T-helper 2 cell (primary cell): ENCODE results near the gene SERPINA5.

Experiments
- DNase-seq, 5 experiments: peaks; one replicate each; pipeline versions ENCODE4 v3.0.0 to v3.0.0-alpha.2; 2012 to 2022

SERPINA5 gene

DNA sequence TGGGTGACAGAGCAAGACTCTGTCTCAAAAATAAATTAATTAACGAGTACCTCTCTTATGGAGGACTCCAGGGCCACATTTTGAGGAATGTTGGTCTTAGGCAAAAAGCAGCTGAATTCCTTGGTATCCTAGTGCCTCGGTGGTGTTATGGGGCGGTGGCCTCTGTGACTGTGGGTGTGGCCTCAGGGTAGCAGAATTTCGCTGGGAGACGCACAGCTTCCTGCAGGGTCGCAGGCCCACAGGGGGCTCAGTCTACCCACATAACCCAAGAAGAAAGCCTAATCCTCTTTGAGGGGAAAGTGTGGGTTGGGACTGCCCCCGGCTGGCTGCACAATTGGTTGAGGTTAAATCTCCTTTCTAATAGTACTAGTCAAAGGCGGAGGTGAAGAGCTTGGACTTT, 31.2 kb upstream of the SERPINA5 start:
- no peak for DNase-seq

DNA sequence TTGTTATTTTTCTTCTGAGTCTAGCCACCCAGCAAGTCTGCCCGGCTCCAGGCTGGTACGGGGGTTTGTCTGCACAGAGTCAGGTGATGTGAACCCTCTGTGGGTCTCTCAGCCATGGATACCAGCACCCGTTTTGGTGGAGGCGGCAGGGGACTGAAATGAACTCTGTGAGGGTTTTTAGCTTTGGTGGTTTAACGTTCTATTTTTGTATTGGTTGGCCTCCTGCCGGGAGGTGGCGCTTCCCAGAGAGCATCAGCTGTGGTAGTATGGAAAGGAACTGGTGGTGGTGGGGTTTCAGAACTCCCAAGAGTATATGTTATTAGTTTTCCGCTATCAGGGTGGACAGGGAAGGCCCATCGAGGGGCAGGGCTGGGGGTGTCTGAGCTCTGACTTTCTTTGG, 25.2 kb upstream of the SERPINA5 start:
- no peak for DNase-seq

DNA sequence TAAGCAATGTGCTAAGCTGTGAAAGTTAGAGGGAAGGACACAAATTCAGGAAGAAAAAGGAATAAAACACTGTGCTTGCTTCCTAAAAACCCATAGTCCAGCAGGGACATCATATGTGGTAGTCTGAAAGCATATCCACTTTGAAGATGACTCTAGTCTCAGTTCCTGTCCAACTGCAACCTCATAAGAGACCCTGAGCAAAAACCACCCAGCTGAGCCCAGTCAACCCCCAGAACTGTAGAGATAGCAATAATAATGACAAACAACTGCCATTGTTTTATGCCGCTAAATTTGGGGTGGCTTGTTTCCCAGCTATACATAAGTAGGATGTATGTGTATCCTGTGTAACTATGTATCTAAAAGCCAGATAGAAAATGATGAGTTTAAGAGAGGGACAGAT, 23.9 kb upstream of the SERPINA5 start:
- DNase-seq = no peak

DNA sequence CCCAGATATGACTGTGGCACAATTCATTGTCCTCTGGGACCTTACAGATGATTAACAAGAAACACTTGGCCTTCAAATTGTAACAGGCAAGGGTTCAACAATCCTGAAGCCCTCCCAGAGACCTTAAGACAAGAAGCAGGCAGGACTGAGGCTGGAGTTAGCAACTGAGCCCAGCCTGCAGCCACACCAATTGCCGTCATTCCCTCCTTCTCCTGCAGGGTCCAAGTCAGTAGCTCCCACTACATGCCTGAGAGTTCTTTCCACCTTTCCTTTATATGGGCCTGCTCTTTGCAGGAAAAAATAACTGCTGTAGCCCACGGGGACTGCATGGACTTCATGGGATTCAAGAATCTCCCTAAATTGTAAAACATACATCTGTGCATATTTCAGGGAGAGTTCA, 22.4 kb upstream of the SERPINA5 start:
- no peak for DNase-seq

DNA sequence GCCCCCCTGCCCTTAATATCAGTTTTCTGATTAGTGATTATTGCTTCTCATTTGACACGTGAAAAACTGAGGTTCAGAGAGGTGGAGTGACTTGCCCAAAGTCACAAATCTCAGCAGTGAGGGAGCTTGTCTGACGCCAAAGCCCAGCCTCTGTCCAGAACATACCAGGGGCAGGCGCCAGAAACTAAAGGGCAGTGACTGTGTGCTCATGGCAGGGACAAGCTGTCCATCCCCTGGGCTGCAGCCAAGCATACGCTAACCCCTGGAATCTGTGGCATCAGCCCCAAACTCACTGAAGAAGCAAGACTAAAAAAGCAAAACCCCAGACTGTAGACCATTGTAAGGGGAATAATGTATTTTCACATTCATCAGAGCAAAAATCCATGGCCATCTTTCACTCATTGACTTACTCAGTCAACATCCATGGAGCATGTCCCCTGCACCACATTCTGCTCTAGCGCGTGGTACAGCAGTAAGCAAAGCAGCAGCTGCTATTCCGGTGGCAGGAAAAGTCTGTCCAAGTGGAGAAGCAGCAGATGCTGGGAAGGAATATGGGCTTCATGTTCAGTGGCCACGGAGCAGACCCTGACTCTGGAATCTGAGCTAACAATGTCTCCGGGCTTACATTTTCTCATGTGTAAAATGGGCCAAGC, 21.5 kb upstream of the SERPINA5 start:
- no peak for DNase-seq

DNA sequence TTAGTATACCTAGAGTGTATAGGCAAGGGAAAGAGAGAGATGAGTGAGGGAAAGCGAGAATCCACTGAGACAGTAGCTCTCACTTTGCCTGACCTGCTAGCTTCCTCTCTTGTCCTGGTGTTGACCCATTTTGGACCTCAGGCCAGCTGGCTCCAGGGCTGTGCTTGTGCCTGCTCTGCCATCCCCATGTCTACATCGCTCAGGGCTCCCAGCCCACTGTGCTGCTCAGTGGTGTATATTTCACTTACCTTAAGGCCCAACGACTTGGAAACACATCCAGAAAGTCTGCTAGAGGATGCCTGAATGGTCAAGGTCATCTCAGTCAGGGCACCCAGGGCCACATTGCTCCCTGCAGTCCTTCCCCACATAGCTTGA, 20.9 kb upstream of the SERPINA5 start:
- DNase-seq = no peak

DNA sequence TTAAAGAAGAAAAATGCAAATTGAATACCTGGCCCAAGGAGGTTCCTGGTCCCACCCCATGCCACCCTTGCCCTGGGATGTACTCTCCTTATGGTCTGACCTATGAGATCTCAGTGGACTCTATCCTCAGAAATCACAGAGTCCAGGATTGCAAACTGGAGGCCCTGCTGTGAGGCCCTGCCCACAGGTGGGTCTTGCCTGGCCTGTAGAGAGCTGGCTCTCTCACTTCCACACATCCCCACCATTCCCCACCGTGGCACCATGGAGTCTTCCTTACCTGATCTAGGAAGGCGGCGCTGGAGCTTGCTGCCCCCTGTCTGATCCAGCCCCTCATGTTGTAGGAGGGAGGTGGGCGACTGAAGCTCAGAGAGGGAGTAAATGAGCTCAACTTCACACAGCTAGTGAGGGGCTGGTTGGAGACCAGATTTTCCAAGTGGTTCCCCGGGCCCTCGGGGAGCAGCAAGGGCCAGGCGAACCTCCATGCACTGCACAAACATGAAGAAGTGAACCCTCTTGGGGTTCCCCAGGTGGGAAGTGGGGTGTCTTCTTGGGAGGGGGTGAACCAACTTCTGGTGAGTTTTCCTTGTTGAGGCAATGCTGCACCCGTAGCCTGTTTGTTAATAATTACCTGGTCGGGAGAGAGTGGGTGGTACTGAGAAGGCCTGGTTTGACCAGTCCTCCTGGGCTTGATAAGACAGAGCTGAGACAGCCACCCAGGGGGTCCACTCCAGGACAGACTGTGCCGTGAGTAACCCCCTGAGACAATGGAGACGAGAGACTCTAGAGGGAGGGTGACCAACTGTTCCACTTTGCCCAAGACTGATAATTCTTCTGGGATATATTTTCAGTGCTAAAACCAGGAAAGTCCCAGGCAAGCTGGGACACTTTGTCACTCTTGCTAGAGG, 20.2 kb upstream of the SERPINA5 start, which contains the start of gene SERPINA4:
Gene SERPINA4 (plus strand): TSS at position 692 of the 905 bp plus-strand sequence. CDS start 2,041 bp downstream, outside the sequence.
- DNase-seq = no peak

DNA sequence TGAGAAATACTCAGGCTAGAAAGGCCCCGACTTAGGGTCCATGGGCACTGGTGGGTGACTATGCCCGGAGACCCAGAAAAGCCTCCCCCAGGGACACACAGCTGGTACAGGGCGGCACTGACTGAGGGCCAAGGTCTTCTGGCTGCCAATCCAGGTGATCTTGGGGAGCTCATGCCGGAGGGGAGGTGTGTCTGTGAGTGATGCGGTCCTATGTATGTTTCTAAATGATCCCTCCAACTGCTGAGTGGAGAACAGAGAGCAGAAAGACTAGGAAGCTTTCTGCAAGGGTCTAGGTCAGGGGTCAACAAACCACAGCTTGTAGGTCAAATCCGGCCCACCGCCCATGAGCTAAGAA, 19.6 kb upstream of the SERPINA5 start:
- DNase-seq = no peak

DNA sequence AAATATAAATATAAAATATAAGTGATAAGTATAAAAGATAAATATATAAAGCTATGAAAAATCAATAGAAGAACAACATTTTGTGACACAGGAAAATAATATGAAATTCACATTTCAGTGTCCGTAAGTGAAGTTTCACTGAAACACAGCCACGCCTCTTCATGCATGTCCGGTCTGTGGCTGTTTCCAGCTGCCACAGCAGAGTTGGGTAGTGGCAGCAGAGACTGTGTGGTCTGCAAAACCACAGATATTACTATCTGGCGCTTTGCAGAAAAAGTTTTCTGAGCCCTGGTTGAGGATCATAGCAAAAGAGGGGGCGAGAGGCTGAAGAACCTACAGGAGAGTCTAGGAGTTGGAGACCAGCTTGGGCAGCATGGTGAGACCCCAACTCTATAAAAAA, 19.2 kb upstream of the SERPINA5 start:
- no peak for DNase-seq

DNA sequence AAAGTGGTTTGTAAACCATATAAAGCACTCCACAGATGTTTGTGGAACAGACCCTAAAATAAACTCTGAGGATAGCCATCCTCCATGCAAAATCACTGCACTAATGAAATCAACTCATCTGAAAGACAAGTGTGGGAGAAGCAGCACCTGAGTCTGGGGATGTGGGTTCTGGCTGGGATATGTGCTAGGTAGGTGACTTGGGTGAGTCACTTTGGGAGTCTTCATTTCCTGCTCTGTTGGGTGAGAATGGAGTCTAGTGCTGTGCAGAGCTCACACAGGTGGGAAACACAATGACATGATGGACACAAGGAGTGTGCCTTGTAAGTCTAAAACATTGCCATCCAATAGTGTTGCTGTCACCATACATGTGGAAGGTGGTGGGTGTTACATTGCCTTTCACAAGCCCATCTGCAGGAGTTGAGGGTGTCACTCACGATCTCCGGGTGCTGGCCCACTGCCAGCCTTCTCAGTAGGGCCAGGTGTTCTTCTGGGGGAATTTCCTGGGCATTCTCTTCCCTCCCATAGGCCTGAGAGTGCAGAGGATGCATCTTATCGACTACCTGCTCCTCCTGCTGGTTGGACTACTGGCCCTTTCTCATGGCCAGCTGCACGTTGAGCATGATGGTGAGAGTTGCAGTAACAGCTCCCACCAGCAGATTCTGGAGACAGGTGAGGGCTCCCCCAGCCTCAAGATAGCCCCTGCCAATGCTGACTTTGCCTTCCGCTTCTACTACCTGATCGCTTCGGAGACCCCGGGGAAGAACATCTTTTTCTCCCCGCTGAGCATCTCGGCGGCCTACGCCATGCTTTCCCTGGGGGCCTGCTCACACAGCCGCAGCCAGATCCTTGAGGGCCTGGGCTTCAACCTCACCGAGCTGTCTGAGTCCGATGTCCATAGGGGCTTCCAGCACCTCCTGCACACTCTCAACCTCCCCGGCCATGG, 18.0 kb upstream of the SERPINA5 start:
- no peak for DNase-seq

DNA sequence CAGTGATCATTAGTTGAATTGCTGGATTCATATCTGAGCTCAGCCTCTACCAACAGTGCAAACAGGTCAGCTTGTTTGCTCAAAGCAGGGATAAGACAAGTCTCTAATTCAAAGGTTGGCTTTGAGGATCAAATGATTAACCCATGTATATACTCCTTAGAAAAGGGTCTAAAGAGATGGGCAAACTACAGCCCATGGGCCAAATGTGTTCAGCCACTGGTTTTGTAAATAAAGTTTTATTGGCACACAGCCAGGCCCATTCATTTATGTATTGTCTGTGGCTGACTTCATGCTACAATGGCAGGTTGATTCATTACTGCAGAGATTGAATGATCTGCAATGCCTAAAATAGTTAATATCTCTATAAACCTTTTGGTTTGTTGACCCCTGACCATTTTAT, 16.8 kb upstream of the SERPINA5 start:
- DNase-seq = no peak

DNA sequence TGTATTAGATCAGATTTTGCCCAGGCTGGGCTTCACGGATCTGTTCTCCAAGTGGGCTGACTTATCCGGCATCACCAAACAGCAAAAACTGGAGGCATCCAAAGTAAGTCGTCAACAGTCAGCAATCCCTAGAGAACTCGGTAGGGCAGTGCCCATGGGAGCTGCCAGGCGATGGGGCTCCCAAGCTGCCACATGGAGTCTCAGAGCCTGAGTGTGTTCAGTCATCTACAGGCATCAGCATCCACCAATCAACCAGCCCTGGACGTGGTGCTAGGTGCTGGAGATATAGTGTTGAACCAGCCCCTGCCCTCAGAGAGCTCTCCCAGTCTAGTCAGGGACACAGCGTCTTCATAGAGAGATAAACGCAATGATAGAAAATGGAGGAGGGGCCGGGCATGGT, 13.0 kb upstream of the SERPINA5 start:
- no peak for DNase-seq

DNA sequence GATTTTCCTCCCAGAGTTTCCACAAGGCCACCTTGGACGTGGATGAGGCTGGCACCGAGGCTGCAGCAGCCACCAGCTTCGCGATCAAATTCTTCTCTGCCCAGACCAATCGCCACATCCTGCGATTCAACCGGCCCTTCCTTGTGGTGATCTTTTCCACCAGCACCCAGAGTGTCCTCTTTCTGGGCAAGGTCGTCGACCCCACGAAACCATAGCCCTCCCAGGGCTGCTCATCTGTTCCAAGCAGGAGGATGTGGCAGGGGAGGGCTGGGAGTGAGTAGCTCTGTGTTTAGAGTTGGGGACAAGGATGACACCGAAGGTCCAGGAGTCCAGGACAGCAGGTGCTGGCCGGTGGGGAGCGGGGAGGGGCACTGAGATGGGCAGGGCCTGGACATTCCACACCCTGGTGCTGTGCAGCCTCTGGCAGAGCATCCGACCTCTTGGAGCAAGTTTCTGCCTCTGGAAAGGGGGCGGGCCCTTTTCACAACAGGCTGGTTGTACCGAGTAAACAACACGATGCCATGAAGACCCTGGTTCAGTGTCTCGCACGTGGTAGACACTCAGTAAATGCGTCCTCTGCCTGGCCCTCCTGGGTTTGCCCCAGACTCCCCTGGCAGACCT, 11.7 kb upstream of the SERPINA5 start:
- DNase-seq = no peak

DNA sequence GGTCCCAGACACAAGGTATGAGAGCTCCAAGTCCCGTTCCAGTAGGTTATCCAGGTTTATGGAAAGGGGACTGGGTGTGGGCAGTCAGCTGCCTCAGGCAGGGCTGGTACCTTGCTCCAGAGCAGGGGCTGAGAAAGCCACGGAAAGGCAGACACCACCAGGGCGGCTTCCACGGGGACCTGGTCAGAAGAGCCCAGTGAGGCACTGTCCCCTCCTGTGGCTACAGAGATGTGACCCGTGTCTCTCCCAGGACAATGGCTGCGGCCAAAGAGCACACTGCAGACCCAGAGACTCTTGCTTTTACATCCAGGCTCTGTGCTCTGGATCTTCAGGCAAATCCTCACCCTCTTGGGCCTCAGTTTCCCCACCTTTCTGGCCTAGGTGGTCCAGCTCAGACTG, 11.2 kb upstream of the SERPINA5 start:
- no peak for DNase-seq

DNA sequence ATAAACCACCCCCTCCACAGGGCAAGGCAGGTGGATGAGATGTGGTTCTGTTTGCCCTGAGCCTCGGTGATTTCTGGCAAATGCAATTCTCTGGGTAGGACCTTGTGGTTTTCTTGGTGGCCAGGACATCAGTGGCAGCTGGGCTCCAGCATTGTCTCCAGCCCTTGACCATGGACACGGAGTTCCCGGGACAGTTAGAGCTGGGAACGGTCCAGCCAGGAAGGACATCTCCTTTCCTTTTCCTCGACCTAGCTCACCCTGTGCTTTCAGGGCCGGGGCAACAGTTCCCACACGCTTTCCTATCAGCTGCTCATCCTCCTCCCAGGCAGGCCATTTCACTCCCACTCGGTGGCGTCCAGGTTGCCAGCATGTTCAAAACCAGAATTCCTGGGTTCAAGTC, 10.8 kb upstream of the SERPINA5 start:
- DNase-seq = no peak

DNA sequence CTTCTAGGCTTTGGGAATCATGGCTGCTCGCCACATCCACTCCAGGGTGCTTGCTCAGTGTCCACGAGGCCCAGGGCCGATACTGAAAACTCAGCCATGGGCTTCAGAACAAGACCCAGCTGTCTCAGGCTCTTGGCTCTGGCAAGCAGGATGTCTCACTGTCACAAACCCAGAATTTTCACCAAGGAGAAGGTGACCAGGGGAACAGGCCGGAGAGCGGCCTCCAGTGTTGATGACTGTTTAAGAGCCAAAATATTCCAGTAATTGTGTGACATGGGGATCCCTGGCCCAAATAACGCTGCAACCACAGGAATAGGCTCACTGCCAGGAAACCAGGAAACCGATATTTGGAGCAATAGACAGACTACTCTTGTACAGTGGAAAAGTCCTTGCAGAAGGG, 9.8 kb upstream of the SERPINA5 start:
- no peak for DNase-seq

DNA sequence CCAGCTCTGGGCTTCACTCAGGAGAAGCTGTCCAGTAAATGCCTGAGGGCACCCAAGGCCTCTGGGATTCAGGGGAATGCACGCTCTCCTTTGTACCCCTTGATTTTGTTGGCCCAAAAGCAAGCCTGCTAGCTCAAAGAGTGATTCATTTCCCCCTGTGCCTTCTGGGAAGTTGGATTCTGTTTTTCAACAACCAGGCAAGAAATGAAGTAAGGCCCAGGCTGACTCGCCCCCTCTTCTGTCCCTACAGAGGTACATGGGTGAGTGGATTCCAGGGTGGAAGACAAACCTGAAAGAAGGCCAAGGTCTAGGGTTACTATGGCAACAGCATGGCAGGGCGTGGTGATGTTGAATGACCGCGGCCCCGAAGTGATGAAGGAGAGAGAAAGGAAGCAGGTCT, 9.3 kb upstream of the SERPINA5 start:
- no peak for DNase-seq

DNA sequence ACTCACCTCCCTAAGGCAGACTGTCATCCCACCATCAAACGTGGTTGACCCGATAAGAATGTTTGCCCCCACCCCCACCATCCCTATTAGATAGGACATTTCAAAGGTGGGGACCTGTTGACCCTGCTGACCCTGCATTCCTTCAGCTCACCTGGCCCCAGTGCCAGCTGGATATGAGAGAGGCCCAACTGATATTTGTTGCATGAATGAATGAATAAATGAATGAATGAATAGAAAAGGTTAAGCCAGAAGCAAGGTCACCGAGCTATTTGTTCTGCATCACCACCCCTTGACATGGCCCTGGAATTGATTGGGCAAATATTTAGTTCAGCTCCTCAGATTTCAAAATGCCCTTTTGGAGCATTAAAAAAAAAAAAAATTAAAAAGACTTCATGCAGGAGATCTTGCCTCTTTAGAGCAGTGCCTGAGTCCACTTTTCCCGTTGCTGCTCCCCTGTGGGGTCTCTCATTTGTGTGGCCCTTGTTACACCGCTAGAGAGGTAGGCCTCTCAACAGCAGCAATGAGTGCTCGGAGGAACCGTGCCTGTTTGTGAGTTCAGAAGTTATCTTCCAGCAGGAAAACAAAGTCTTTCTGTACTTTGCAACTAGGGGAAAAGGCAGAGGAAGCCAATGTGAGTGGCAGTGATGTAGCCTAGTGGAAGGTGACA, 8.5 kb upstream of the SERPINA5 start:
- DNase-seq = no peak

DNA sequence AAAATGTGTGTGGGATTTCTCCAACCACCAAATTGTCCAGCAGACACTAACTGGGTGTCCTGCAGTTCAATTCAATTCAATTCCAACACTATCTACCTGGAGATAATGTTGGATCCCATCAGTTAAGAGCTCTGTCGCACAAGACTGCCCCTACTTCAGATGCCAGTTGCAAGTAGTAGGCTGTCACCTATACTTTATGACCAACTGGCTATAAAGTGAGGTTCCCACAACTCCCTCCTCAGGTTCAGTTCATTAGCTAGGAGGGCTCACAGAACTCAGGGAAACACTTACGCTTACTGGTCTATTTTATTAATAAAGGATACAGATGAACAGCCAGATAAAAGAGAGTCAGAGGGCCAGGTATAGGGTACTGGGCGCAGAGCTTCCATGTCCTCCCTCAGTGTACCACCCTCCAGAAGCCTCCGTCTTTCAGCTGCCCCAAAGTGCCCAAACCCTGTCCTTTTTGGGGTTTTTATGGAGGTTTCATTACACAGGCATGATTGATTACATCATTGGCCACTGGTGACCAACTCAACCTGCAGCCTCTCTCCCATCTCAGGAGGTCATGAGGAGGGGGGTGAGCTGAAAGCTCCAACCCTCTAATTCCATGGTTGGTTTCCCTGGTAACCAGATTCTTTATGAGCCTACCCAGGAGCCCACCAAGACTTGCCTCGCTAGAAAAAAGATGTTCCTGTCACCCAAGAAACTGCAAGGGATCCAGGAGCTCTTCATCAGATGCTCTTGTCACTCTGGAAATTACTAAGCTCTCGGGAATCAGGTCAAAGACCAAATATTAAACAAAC, 7.5 kb upstream of the SERPINA5 start:
- DNase-seq = no peak

DNA sequence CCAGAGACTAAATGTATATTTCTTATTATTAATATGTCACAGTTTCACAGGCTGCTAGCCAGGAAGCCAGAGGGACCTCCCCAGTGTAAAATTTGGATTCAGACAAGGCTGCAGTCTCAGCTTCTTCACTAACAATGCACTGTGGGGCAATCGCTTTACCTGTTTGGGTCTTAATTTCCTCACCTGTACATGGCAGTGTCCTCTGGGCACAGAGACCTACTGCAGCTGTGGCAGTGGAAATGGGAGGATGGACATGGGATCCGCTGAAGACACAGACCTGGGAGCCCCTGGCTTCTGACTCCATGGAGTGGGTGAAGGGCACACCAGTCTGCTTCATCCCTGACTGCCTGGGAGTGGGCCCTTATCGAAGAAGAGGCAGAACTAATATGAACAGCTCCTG, 6.9 kb upstream of the SERPINA5 start:
- no peak for DNase-seq
